Neural cell (in vitro differentiated cells): ENCODE results near the gene ADGRG3.

Experiments used
- CTCF ChIP-seq: fragments of 450-650 bp; IDR thresholded peaks from 2 replicates; pipeline ENCODE4 v1.5.1; 2014; ENCODE audit warnings: antibody characterized with exemption, mild to moderate bottlenecking, moderate library complexity; ENCODE audit not compliant: poor library complexity, severe bottlenecking
- EP300 ChIP-seq: fragments of 450-650 bp; conservative IDR thresholded peaks from 2 replicates; pipeline ENCODE4 v1.6.1; 2014; ENCODE audit warnings: antibody characterized with exemption, mild to moderate bottlenecking, moderate library complexity; ENCODE audit not compliant: poor library complexity, severe bottlenecking
- EZH2 ChIP-seq: fragments of 200-600, 300-800 bp; shearing (Covaris generic), sonication (generic); IDR thresholded peaks from 2 replicates; pipeline ENCODE4 v1.6.1; 2014; ENCODE audit warnings: antibody characterized with exemption, low read length, borderline replicate concordance, mild to moderate bottlenecking; ENCODE audit not compliant: insufficient read depth, poor library complexity, severe bottlenecking
- RAD21 ChIP-seq: fragments of 450-650 bp; conservative IDR thresholded peaks from 2 replicates; pipeline ENCODE4 v1.6.1; 2014; ENCODE audit warnings: antibody characterized with exemption, mild to moderate bottlenecking, moderate library complexity

- no peak for TF ChIP-seq EZH2
- no peak for TF ChIP-seq EP300
- no peak for TF ChIP-seq CTCF
- TF ChIP-seq RAD21: no peak
These were observed 12.8 kb downstream of the ADGRG3 start for GRCh38 chr16:57680842-57681375.
